GM19467 (cell line): ENCODE measurements around the gene L3MBTL4.
"Not testable (repeated sequence)": the region's sequence is repeated elsewhere in the genome, so short reads cannot be mapped to it uniquely, and the experiment has no call there.

Experiments
- ATAC-seq: cut with Tn5 transposase; IDR thresholded peaks from one replicate; pipeline ENCODE4 v1.9.1; 2021; ENCODE audit warnings: mild to moderate bottlenecking, moderate library complexity; ENCODE audit not compliant: unreplicated experiment

L3MBTL4 gene

GRCh38 chr18:6406910-6407470 is 7.7 kb downstream of the L3MBTL4 start:
- ATAC-seq = no peak

- ATAC-seq = no peak
Observed at GRCh38 chr18:6406075-6406909, 8.4 kb downstream of the L3MBTL4 start.

DNA sequence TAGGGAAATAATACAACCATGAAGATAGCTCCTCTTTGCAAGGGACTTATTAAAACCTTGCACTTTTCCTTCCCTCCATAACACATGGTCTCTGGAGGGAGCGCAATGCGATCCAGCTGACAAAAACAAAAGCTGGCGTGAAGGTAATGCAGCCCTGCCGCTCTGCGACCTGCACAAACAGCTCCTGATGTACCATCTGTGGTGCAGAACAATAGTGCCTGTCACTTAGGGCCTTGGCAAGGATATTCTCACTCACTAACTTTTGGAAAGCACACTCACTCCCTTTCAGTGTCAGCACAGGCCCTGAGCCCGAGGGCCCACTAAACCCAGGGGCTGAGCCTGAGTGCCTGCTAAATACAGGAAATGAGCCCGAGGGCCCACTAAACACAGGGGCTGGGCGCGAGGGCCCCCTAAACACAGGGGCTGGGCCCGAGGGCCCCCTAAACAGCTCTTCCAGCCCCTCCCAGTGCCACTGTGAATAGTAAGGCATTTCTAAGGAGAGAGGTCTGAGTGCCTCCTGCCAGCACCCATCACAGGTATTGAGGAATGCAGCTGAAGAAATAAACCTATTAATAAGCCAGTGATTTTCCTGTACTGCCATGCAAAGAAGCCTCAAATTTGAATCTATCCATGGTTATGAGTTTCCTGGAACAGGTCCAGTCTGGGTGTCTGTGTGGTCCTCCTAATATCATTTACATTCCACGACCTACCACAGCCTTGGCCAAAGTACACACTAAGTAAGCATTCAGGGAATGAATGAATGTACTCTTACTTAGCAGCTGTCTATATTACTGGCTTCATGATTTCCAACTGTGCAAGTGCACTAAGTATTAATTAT is 9.3 kb downstream of the L3MBTL4 start:
- ATAC-seq = no peak

DNA sequence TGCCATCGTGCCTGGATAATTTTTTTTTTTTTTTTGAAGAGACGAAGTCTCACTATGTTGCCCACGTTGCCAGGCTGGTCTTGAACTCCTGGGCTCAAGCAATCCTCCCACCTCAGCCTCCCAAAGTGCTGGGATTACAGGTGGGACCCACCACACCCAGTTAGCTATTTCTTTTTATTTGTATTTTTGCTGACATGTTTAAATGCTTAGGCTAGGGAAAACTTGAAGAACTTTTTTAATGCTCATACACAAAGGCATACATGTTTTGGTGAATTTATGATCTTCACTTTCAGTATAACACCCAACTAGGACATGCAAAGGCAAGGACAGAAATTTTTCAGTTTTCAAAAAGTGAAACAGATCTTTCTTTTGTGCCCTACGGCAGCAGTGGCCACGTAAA is 9.9 kb downstream of the L3MBTL4 start:
- ATAC-seq = no peak

DNA sequence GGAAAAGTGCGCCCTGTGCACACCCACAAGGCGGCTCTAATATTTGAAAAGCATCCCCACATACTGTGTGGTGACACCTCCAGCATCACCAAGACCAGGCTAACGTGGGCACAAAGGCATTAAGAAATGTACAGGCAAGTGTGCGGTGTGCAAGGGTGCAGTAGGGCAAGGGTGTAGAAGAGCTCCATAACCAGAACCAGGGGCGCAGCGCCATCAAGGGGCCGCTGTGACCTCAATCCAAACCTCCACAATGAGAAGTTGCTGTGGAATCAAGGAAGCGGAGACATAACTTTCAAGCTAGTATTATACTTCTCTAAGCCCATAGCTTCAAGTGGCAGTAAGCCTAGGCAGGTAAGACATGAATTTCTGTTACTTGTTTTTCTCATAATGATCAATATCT is 13.0 kb downstream of the L3MBTL4 start:
- ATAC-seq = no peak

DNA sequence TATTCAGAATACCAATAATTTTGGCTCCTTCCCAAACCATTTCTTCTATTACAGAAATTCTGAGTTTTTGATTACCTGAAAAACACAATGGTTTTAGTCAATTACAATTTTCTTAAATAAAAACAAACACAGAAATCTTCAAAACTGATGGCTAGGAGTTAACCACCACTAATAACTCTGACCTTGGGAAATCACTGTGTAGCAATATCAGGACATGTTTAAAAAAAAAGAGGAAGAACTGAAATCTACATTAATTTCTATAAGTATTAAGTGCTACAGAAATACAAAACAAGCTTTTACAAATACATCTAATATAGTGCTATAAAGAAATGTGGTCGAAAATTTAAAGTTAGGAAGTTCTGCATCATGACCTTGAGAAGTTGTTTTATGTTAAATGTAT is 14.9 kb downstream of the L3MBTL4 start:
- no peak for ATAC-seq

DNA sequence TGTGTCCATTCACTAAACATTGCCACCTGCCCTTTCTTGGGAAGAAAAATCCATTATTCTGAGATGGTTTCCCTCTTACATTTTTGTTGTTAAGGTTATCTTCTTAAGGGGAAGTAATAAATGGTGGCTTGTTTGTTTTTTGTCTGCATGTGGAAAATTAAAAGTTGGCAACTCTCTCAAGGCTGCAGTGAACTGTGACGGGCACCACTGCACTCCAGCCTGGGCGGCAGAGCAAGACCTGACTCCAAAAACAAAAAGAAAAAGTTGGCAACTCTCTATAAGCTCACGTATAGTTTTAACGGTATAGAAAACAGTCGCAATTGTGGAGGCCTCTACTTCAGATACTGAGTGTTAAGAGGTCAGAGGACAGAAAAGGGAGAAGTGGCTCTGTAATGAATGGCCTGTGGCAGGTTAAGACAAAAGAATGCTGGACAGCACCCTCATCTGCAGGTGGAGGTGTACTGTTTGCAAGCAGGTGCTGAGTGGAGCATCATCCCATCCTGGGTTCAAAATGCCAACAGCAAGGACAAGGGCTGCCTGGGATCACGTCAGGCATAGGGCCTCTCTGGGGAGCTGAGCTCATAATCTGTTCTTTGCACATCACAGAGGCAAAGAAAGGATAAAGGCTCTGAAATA is 16.7 kb downstream of the L3MBTL4 start:
- no peak for ATAC-seq

- no peak for ATAC-seq
Observed at GRCh38 chr18:6396847-6397246, 17.9 kb downstream of the L3MBTL4 start.

GRCh38 chr18:6396276-6396675 is 18.4 kb downstream of the L3MBTL4 start:
- ATAC-seq = no peak

DNA sequence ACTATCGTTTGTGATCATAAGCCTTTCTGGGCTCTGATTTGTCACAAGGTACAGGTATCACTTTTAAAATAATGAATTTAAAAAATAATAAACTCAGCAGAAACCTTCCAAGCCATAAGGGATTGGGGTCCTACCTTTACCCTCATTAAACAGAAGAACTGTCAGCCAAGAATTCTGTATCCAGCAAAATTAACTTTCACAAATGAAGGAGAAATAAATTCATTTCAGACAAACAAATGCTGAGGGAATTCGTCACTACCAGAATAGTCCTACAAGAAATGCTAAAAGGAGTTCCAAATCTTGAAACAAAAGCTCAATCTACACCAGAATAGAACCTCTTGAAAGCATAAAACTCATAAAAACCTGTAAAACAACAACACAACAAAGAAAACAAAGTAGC is 25.7 kb downstream of the L3MBTL4 start:
- no peak for ATAC-seq

DNA sequence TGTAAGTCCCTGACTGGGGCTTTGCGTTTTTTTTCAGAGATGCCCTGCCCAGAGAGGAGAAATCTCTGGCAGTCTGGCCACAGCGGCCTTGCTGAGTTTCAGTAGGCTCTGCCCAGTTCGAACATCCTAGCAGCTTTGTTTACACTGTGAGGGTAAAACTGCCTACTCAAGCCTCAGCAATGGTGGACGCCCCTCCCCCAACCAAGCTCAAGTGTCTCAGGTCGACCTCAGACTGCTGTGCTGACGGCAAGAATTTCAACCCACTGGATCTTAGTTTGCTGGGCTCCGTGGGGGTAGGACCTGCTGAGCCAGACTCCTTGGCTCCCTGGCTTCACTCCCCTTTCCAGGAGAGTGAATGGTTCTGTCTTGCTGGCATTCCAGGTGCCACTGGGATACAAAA is 31.7 kb downstream of the L3MBTL4 start:
- no peak for ATAC-seq

- not testable (repeated sequence) for ATAC-seq
Observed at GRCh38 chr18:6377473-6377872, 37.2 kb downstream of the L3MBTL4 start.

DNA sequence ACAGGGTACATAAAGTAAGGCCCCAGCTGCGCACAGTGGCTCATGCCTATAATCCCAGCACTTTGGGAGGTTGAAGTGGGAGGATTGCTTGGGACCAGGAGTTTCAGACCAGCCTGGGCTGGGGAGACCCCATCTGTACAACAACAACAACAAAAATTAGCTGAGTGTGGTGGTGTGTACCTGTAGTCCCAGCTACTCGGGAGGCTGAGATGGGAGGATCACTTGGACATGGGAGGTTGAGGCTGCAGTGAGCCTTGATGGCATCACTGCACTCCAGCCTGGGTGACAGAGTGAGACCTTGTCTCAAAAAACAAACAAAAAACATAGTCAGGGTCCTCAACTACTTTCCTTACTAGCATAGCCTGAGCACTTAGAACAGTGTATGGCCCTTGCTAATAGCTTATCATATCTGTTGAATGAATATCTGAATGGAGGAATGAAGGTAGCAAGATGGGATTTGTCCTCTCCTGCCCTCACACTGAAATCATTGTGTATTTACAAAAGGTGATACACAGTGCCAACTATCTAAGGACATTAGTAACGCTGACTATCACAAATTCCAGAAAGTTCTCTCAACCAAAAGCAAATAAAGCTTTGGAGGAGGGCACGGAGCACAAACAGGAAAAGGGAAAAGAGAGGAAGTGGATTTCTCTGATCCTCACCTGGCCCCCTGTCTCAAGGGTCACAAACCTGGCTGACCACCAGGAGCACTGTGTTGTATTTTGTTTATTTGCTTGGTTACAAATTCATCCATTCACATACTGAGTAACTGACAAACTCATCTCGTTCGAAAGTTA is 38.1 kb downstream of the L3MBTL4 start:
- ATAC-seq = no peak

DNA sequence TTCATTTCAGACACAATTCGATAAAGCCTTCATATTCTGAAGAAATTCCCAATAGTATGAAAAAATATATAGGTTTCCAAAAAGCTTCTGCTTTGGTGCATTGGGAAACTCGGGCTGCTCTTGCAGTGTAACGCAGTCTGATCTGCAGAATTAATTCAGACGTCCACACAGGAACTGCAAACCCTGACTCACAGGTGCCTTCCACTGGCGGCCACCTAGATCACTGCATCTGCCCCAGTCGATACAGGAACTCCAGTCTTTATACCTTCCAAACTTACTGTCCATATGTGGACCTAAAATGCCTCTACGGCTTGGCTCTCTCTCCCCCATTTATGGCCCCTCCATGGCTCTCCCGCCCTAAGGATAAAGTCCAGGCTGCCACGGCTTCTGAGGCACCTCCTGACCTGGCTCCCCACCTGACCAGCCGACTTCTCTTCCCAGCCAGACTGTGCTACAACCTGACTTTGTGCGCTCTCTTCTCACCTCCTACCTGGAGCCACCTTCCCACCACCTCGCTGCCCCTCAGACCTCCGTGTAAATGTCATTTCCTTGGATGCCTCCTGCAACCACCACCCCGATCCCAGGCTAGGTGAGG is 39.7 kb downstream of the L3MBTL4 start:
- ATAC-seq = no peak

- ATAC-seq = no peak
Observed at GRCh38 chr18:6374340-6374739, 40.4 kb downstream of the L3MBTL4 start.

DNA sequence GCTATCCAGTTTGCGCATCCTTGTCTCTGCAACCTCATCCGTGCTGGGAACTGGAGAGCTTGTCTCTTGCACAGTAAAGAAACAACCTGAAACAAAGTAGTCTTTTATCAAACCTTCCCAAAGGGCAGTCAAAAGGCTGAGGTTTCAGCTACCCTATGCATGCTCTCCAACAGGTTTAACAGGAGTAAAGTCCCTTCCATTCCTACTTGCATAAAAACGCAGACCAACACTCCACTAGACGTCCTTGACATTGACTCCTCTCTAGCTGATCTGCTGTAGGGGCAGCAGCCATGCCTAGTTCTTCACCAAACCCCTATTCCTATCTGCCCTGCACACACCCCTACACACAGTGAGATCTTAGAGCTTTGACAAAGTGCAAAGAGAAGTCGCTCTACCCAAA is 41.5 kb downstream of the L3MBTL4 start:
- ATAC-seq = no peak

GRCh38 chr18:6370886-6371635 is 43.6 kb downstream of the L3MBTL4 start:
- no peak for ATAC-seq

- ATAC-seq = no peak
Observed at GRCh38 chr18:6370410-6370809, 44.3 kb downstream of the L3MBTL4 start.

DNA sequence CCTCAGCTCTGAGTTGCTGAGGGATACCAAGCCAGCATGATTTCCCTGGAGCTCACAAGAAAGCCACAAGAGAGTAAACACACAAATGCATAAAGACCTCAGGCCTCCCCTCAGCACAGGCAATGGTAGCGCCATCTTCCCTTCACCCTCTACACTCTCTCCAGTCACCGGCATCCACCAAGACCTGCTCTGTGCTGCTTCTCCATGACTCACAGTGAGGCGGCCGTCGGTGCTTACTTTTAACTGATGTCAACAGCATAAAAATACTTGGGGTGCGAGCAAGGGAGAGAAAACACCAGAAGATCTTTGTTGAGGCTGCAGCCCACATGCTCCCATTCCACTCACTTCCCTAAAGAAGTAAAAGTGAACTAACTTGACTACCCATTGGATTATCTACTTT is 46.7 kb downstream of the L3MBTL4 start:
- ATAC-seq = no peak
